Hepatocyte (in vitro differentiated cells): ENCODE results near the gene SNX17.

ENCODE experiments used
- EZH2phosphoT487 ChIP-seq: fragments of 200-600 bp; sonication (generic); IDR thresholded peaks from one replicate; pipeline ENCODE4 v1.6.1; 2018; ENCODE audit warnings: antibody characterized with exemption, mild to moderate bottlenecking, low read depth, moderate library complexity; ENCODE audit not compliant: unreplicated experiment, severe bottlenecking
- TF ChIP-seq, protein P1 (sequence below): fragments of 200-600 bp; sonication (generic); IDR thresholded peaks from 2 replicates; pipeline ENCODE4 v1.5.1; 2016; ENCODE audit warnings: antibody characterized with exemption, mild to moderate bottlenecking; ENCODE audit not compliant: poor library complexity

DNA sequence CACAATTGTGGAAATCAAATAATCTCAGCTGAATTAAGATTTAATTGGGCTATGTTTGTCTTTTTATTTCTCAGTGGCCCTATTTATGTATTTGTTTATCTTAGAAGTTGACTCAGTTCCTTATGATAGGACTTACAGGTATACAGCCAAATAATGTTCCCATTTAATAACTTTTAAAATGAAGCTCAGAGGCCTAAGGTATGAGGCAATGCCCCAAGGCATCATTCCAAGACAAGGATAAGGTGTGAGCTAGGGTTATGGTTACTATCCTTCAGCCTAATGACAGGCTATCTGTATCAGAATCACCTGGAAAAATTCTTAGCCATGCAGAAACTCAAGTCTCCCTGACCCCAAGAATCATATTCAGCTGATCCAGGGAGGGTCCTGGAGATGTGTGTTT is 50.6 kb downstream of the SNX17 start:
- TF ChIP-seq, protein P1, sequence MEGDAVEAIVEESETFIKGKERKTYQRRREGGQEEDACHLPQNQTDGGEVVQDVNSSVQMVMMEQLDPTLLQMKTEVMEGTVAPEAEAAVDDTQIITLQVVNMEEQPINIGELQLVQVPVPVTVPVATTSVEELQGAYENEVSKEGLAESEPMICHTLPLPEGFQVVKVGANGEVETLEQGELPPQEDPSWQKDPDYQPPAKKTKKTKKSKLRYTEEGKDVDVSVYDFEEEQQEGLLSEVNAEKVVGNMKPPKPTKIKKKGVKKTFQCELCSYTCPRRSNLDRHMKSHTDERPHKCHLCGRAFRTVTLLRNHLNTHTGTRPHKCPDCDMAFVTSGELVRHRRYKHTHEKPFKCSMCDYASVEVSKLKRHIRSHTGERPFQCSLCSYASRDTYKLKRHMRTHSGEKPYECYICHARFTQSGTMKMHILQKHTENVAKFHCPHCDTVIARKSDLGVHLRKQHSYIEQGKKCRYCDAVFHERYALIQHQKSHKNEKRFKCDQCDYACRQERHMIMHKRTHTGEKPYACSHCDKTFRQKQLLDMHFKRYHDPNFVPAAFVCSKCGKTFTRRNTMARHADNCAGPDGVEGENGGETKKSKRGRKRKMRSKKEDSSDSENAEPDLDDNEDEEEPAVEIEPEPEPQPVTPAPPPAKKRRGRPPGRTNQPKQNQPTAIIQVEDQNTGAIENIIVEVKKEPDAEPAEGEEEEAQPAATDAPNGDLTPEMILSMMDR, result no peak
- no peak for TF ChIP-seq EZH2phosphoT487
